Activated CD8-positive, alpha-beta memory T cell treated with anti-CD3 and anti-CD28 coated beads, Interleukin-2, amount 50 U/mL, for 48 hours (primary cell): ENCODE data around the gene ANP32A.
A peak's percentile ranks its signal among the peaks of the same experiment; 100 is the strongest.
"Not testable (repeated sequence)": the region's sequence is repeated elsewhere in the genome, so short reads cannot be mapped to it uniquely, and the experiment has no call there.

ENCODE experiments used
- DNase-seq: peaks from one replicate; pipeline ENCODE4 v3.0.0-alpha.2; 2020

ANP32A gene

DNA sequence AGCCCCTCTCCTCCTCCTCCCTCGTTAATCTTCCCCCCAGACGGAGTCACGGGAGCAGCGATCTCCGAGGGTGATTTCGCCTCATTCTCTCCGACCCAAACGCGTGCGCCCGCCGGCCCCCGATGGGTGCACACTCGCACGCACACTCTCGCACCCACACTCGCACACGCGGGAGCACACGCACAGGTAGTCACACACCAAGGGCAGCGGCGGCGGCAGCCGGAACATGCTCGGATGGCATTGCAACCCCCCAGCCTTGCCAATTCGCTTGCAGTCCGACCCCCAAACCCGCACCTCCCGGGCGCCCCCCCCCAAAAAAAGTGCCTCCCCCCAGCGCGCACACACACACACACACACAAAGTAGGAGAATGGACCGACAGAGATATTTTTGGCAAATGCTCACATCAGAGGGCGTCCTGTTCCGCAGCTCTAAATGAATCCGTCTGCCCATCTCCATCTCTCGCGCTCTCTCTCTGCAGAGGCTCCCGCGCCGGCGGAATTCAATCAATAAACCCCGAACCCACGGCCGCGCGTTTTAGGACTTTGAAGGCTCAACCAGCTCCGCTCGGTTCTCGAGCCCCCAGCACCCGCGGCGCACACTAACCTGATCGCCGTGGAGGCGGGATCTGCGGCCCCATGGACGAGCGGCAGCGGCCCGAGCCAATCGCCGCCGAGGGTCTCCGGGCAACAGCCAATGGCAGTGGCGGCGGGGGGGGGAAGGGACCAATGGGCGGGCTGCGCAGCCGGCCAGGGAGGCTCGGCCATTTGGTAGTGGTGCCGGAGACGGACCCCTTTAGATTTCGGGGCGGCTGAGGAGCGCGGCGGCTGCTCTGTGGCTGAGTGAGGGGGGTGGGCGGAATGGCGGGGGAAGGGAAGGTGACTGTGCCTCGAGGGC is at the start of gene ANP32A:
TSS of gene ANP32A (minus strand) at position 601 of the 895 bp plus-strand sequence. CDS start at position 457, 144 bp downstream.
- DNase-seq: peak; percentile 99

GRCh38 chr15:68868296-68868695 is 47.6 kb upstream of the ANP32A start:
- DNase-seq: no peak

DNA sequence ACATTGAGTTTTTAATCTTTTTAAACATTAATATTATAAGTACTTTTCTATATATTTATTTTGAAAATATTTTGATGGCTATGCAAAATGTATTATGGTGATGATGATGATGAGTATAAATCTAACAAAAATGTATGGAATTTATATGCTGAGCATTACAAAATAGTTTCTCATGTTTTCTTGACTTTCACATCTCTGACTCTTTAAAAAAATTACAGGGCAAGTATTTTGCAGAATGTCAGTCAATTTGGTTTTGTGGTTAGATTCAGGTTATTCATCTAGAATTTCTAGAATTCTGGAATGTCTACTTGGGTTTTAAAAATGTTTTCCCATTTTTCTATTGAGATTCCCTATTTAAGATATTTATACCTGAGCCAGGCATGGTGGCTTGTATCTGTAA is 41.7 kb upstream of the ANP32A start:
- DNase-seq: no peak

DNA sequence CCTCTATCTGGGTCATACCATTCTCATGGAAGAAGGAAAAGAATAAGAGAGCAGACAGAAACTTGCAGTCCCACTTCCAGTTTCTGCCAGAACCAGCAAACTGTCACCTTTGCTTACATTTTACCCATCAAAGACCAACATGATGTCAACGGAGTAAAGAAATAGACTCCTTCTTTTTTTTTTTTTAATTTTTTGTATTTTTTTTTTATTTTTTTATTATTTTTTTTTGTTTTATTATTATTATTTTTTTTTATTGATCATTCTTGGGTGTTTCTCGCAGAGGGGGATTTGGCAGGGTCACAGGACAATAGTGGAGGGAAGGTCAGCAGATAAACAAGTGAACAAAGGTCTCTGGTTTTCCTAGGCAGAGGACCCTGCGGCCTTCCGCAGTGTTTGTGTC is 38.0 kb upstream of the ANP32A start:
- not testable (repeated sequence) for DNase-seq

GRCh38 chr15:68857443-68857842 is 36.7 kb upstream of the ANP32A start:
- DNase-seq: not testable (repeated sequence)

DNA sequence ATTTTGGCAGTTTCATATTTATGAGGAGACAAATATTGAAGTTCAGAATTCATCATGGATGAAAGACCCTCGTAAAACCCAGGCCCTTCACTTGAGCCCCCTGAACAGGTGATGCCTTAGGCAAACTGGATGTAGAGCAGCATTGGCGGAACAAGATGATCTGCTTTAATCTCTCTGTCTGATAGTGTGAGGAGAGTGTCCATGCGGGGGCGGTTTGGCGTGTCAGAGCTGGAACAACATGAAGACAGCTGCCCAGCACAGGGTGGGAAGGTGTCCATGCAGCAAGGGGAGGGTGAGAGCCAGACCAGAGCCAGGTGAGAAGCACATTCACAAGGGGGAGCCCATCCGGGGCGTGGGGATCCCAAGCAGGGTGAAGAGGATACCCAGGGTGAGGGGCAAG is 31.8 kb upstream of the ANP32A start:
- no peak for DNase-seq

DNA sequence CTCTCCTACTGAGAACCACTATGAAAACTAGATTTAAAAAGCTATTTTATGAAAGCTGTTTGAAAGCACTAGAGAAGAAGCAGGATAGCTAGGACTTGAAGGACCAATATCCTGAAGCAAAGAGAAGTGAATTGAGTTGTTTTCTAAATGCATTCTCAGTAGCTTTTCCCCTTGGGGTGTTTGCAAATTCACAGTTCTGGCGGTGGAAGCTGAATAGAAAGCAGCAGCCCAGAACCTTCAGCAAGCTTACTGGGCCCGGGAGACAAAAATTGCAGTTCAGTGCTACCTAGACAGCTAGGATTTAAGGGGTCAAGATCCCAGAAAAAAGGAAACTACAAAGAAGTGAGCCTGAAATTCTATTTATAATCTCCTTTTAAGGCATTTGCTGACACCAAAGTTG is 31.3 kb upstream of the ANP32A start:
- no peak for DNase-seq

DNA sequence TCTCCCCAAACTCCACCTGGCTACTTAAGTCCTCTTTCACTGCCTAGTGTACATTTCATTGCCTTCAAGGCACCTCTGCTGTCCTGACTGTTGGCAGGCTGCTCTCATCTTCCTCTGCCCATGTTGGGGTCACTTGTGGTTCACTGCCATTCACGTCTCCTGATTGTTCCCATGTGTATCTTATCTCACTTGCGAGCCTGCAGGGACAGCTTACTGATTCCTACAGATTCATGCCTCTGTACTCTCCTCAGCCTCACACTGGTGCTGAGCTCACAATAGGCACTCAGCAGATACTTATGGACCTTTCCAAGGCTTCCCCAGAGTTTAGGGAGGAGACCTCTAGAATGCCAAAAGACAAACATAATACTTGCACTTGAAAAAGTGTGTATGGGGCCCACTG is 28.8 kb upstream of the ANP32A start:
- DNase-seq: no peak

DNA sequence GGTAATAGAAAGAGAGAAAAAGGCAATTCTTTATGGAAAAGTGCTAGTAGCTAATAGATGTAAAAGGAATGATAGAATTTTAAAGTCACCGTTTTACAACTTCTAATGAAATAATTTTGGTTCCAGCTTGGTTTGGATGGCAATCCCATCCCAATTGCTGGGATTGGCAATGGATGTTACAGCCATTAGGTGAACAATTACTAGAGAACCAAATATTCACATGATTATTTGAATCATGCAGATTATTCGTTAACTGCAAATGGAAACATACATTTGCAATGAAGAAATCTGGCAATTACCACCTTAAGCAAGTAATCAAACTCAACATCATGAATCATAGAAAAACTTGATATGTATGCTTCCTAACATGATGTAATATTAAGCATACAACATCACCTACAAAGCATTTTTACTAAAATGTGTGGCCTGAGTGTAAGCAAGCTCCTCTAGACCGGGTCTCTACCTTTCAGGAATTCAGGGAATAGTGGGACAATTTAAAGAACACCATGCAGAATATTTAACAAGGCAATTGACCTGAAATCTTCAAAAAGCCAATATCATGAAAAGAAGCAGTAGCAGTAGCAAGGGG is 26.2 kb upstream of the ANP32A start:
- DNase-seq: no peak

DNA sequence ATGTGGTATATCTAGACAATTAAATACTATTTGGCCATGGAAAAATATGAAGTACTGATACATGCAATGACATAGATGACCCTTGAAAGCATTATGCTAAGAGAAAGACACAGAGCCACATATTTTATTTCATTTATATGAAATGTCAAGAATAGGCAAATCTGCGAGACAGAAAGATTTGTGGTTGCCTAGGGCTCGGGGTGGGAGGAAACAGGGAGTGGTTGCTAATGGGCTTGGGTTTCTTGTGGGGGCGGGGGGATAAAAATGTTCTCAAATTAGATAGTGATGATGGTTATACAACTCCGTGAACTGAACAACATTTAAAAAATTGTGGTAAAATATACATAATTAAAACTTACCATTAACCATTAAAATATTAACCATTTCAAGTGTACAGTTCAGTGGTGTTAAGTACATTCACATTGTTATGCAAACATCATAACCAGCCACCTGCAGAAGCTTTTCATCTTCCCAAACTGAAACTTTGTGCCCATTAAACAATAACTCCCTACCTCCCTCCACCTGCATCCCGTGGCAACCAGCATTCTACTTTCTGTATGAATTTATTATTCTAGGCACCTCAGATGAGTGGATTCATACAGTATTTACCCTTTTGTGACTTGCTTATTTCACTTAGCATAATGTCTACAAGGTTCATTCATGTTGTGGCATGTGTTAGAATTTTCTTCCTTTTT is 24.3 kb upstream of the ANP32A start:
- DNase-seq: no peak

- DNase-seq: peak; percentile 69
Observed at GRCh38 chr15:68843425-68844311, 23.0 kb upstream of the ANP32A start.

DNA sequence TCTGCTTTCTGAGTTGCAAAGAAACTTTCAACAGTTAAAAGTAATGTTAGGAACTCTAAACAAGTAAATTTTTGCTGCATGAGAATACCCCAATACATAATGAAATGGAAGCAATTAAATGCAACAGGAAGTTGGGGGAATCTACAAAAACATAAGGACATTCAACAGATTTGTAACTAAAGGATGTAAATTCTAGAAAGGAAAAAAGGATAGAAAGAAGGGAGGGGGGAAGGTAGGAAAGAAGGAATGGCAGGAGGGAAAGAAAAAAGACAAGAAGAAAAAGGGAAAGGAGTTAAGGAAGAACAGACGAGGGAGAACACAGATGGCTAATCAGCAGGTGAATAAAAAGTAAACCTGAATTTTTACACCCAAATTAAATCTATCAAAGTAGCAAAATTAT is 22.3 kb upstream of the ANP32A start:
- no peak for DNase-seq

- DNase-seq: no peak
Observed at GRCh38 chr15:68834346-68834745, 13.7 kb upstream of the ANP32A start.

DNA sequence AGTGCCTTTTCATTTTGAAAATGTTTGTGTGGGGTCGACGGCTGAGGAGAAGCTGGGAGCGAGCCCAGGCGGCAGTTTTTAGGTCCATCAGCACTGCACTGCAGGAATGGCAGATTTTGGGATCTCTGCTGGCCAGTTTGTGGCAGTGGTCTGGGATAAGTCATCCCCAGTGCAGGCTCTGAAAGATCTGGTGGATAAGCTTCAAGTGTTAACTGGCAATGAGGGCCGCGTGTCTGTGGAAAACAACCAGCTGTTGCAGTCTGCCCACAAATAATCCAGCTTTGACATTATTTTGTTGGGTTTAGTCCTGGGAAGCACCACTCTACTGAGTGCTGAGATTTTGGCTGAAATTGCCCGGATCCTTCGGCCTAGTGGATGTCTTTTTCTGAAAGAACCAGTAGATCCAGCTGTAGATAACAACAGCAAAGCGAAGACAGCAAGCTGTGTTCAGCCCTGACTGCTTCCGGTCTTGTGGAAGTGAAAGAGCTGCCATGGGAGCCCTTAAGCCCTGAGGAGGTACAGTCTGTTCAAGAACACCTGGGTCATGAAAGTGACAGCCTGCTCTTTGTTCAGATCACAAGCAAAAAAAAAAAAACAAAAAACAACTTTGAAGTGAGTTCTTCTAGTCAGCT is 13.1 kb upstream of the ANP32A start:
- DNase-seq: no peak

DNA sequence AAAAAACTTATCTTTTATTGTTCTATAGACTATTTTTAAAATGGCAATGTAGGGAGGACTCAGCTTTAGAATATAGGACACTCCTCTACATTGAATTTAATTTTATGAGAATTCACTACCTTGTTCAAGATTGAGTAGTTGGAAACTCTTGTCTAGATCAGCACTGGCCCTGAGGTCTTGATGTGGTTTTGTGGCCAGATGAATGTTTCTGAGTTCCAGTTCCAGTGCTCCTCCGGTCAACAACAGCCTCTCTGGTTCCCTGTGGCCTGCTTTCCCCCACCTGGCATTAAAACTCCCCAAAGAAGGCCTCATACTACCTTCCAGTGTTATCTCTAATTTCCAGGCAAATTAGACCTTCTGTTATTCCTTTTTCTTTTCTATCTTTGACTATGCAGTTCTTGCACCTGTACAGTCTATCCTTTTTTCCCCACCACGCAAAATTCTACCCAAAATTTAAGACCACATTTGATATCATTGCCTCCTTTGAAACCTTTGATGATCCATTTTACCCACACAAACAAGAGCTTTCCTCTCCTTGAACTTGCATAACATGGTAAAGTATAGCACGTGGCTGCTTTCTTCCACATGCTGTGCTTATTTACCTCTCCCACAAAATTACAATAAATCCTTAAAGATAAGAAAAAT is 9.6 kb upstream of the ANP32A start:
- no peak for DNase-seq

- DNase-seq: no peak
Observed at GRCh38 chr15:68829068-68829467, 8.4 kb upstream of the ANP32A start.

- no peak for DNase-seq
Observed at GRCh38 chr15:68823561-68823960, 2.9 kb upstream of the ANP32A start.

DNA sequence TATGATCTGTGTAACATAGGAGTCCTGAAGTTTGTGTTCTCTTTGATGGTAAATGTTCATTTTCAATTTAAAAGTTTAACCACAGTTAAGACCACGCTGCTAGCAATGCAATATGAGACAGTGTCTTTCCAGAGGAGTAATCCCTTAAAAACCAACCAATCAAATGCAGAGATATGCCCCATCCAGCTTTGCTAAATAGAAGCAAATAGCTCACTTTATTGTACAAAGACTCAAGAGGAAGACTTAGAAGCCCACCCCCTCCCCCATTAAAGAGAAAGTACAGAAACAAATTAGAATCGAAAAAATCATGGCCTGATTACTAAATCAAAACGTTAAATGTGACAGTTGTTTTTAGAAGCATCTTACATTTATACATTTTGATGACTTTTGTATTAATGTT is 2.1 kb upstream of the ANP32A start:
- no peak for DNase-seq

- DNase-seq: no peak
Observed at GRCh38 chr15:68821841-68822381, 1.2 kb upstream of the ANP32A start.

GRCh38 chr15:68821190-68821840 is 620 bp upstream of the ANP32A start:
- DNase-seq: no peak
